IPS-20b (cell line): Measurements from ENCODE around the gene LEUTX.
A peak's percentile ranks its signal among the peaks of the same experiment; 100 is the strongest.
"Not testable (repeated sequence)": the region's sequence is repeated elsewhere in the genome, so short reads cannot be mapped to it uniquely, and the experiment has no call there.

Source experiments
- H3K27ac ChIP-seq: one replicate; pipeline ENCODE4 v1.5.1; 2013; ENCODE audit warnings: low read length
- H3K27me3 ChIP-seq: 2 replicates; pipeline ENCODE4 v1.6.1; 2013; ENCODE audit warnings: mild to moderate bottlenecking, low read length, inconsistent platforms; ENCODE audit not compliant: insufficient read depth
- H3K36me3 ChIP-seq: 2 replicates; pipeline ENCODE4 v1.6.1; 2013; ENCODE audit warnings: low read depth, mild to moderate bottlenecking, inconsistent platforms, low read length, moderate library complexity; ENCODE audit not compliant: insufficient read depth
- H3K4me1 ChIP-seq: 2 replicates; pipeline ENCODE4 v1.6.1; 2013; ENCODE audit warnings: mild to moderate bottlenecking, control low read depth, inconsistent platforms, low read length, moderate library complexity; ENCODE audit not compliant: insufficient read depth
- H3K4me3 ChIP-seq: 2 replicates; pipeline ENCODE4 v1.5.1; 2013; ENCODE audit warnings: mild to moderate bottlenecking, low read length, inconsistent platforms
- H3K9ac ChIP-seq: 2 replicates; pipeline ENCODE4 v1.6.1; 2013; ENCODE audit warnings: low read depth, mild to moderate bottlenecking, inconsistent platforms, low read length, moderate library complexity
- H3K9me3 ChIP-seq: 2 replicates; pipeline ENCODE4 v1.6.1; 2013; ENCODE audit warnings: mild to moderate bottlenecking, low read depth, low read length, inconsistent platforms; ENCODE audit not compliant: insufficient read depth

LEUTX gene

DNA sequence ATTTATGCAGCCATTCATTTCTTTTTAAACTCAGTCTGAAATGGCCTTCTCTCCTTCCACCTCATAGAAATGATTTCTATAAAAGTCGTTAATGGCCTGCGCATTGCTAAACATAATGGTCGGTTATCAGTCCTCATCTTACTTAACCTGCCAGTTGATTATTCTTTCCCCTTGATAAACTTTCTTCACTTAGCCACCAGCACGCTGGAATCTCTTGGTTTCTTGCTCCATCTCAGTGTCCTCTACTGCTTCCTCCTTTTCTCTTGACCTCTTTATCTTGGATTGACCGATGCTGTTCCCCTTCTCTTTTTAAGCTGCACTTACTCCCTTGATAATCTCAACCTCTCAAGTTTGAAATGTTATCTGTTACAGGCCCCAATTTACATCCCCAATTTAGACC lies 28.7 kb upstream of the LEUTX start:
- Histone ChIP-seq H3K36me3 (no peaks in the 10 kb centered on the region), H3K9ac (no peak overlapping the region), H3K27me3 (peaks cover 12% of the 10 kb centered on the region; the same call in 1 of the 2 replicates), H3K9me3 (no peaks in the 10 kb centered on the region), H3K4me1 (no peaks in the 10 kb centered on the region), H3K4me3 (no peak overlapping the region), H3K27ac (no peak overlapping the region)

DNA sequence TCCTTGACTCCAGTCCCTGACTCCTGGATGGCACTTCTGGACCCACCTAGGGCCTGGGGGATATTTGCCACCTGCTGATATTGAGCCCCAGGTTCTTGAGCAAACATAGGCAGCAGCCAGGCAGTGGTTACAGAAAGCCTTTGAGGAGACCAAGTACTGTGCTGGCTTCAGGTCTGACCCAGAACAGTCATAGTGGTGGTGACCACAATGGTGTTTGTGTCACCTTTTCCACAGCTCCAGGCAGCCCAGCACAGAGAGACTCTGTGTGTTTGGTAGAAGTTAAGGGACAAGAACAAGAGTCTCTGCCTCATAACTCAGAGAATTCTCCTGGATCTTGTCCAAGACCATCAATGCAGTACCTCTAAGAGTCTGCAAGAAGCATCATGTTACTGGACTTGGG lies 26.3 kb upstream of the LEUTX start:
- Histone ChIP-seq H3K4me1 (no peaks in the 10 kb centered on the region), H3K27ac (no peak overlapping the region), H3K4me3 (no peak overlapping the region), H3K27me3 (peaks cover 27% of the 10 kb centered on the region; the same call in 1 of the 2 replicates), H3K9ac (no peak overlapping the region), H3K9me3 (no peaks in the 10 kb centered on the region), H3K36me3 (no peaks in the 10 kb centered on the region)

- Histone ChIP-seq H3K9ac (no peak overlapping the region), H3K4me1 (no peaks in the 10 kb centered on the region), H3K36me3 (no peaks in the 10 kb centered on the region), H3K27me3 (peaks cover 31% of the 10 kb centered on the region), H3K9me3 (no peaks in the 10 kb centered on the region), H3K27ac (no peak overlapping the region), H3K4me3 (no peak overlapping the region)
These were observed 25.9 kb upstream of the LEUTX start for GRCh38 chr19:39752795-39753194.

DNA sequence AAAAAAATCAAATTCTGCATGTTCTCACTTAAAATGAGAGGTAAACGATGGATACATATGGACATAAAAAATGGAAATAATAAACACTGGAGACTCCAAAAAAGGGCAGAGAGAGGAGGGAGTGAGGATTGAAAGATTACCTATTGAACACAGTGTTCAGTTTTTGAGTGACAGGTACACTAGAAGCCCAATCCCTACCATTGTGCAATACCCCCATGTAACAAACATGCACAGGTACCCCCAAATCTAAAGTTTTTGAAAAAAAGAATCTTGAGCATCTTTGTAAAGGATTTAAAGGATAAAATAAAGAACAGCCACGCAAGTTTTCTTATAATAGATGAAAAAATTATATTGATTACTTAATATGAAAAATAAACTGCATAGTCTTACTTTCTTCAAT lies 24.1 kb upstream of the LEUTX start:
- no peaks in the 10 kb centered on the region for H3K4me1 ChIP-seq
- no peak overlapping the region for H3K9ac ChIP-seq
- H3K27me3 ChIP-seq, result peaks cover 35% of the 10 kb centered on the region

GRCh38 chr19:39754971-39755370 lies 23.7 kb upstream of the LEUTX start:
- no peaks in the 10 kb centered on the region for H3K36me3 ChIP-seq
- H3K4me3 ChIP-seq, result no peak overlapping the region
- H3K9ac ChIP-seq, result no peak overlapping the region
- no peak overlapping the region for H3K27ac ChIP-seq
- peaks cover 35% of the 10 kb centered on the region for H3K27me3 ChIP-seq
- no peaks in the 10 kb centered on the region for H3K9me3 ChIP-seq
- no peaks in the 10 kb centered on the region; the same call in 1 of the 2 replicates for H3K4me1 ChIP-seq

More for the DNA sequence above, 24.1 kb upstream of the LEUTX start:
- Histone ChIP-seq H3K36me3 (no peaks in the 10 kb centered on the region), H3K9me3 (no peaks in the 10 kb centered on the region), H3K4me3 (no peak overlapping the region), H3K27ac (no peak overlapping the region)

GRCh38 chr19:39759457-39760184 lies 19.0 kb upstream of the LEUTX start:
- Histone ChIP-seq H3K4me3 (no peak overlapping the region), H3K36me3 (no peaks in the 10 kb centered on the region), H3K4me1 (peaks cover 3% of the 10 kb centered on the region; the same call in 1 of the 2 replicates), H3K27me3 (peaks cover 28% of the 10 kb centered on the region), H3K27ac (no peak overlapping the region), H3K9me3 (no peaks in the 10 kb centered on the region), H3K9ac (no peak overlapping the region)

DNA sequence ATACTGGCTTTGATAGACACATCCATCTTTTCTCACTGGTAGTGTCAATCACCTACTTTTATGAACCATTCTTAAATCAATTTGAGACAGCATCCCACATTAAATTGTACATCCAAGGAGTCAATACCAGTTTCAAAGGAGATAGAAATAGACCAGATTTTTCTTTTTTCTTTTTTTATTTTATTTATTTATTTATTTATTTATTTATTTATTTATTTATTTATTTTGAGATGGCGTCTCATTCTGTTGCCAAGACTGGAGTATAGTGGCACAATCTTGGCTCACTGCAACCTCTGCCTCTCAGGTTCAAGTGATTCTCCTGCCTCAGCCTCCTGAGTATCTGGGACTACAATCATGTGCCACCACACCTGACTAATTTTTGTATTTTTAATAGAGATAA lies 16.8 kb upstream of the LEUTX start:
- not testable (repeated sequence) for H3K4me1 ChIP-seq, H3K4me3 ChIP-seq, H3K27ac ChIP-seq, H3K9ac ChIP-seq, H3K9me3 ChIP-seq, H3K36me3 ChIP-seq
- peaks cover 18% of the 10 kb centered on the region for H3K27me3 ChIP-seq

- no peak overlapping the region for H3K9ac ChIP-seq
- no peaks in the 10 kb centered on the region for H3K9me3 ChIP-seq
- H3K27ac ChIP-seq, result no peak overlapping the region
- H3K4me3 ChIP-seq, result peak overlapping the region; percentile 30; the same call in 1 of the 2 replicates
- H3K27me3 ChIP-seq, result no peaks in the 10 kb centered on the region
- H3K4me1 ChIP-seq, result peaks cover 17% of the 10 kb centered on the region; the same call in 1 of the 2 replicates
- H3K36me3 ChIP-seq, result no peaks in the 10 kb centered on the region
These were observed 13.3 kb upstream of the LEUTX start for GRCh38 chr19:39765091-39766076.

GRCh38 chr19:39768334-39768733 lies 10.3 kb upstream of the LEUTX start:
- no peak overlapping the region for H3K9ac ChIP-seq
- no peaks in the 10 kb centered on the region for H3K36me3 ChIP-seq
- peaks cover 17% of the 10 kb centered on the region; the same call in 1 of the 2 replicates for H3K4me1 ChIP-seq
- no peak overlapping the region for H3K27ac ChIP-seq
- H3K27me3 ChIP-seq, result no peaks in the 10 kb centered on the region
- no peaks in the 10 kb centered on the region for H3K9me3 ChIP-seq
- no peak overlapping the region for H3K4me3 ChIP-seq

DNA sequence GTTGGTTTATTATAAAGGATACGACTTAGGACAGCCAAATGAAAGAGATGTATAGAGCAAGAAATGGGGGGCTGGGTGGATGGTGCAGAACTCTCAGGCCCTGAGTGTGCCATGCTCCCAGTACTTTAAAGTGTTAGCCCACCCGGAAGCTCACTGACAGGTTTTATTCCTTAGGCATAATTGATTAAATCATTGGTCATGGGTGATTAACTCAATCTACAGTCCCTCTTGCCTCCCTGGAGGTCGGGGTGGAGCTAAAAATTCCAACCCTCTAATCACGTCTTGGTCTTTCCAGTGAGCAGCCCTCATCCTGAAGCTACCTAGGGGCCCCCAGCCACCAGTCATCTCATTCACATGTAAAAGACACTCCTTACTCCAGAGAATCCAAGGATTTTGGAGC lies 9.9 kb upstream of the LEUTX start:
- Histone ChIP-seq H3K9me3 (no peaks in the 10 kb centered on the region), H3K36me3 (no peaks in the 10 kb centered on the region), H3K4me3 (no peak overlapping the region), H3K27me3 (no peaks in the 10 kb centered on the region), H3K9ac (no peak overlapping the region), H3K27ac (no peak overlapping the region), H3K4me1 (peaks cover 17% of the 10 kb centered on the region; the same call in 1 of the 2 replicates)

- Histone ChIP-seq H3K4me3 (no peak overlapping the region), H3K27me3 (no peaks in the 10 kb centered on the region), H3K9me3 (no peaks in the 10 kb centered on the region), H3K27ac (no peak overlapping the region), H3K4me1 (no peaks in the 10 kb centered on the region), H3K36me3 (no peaks in the 10 kb centered on the region), H3K9ac (no peak overlapping the region)
These were observed 2.2 kb downstream of the LEUTX start for GRCh38 chr19:39780894-39781293.
